Skin of body (tissue), 2 donors: Measurements from ENCODE around the gene GAS7. TPM values are rescaled to one million over a fixed set of nuclear protein-coding genes. Genes with fewer than 3 reads are reported as not detected.

ENCODE experiments used
- DNase-seq: peaks from one replicate; lab custom pipeline; 2025; lab: John Stamatoyannopoulos, UW
- total RNA-seq: library from RNA; depleted of rRNA; stranded (reverse); fragments of >200 nt; gene quantifications from one replicate; pipeline ENCODE4 v1.2.3, GENCODE V29; 2014

The GAS7 gene
- total RNA-seq, 1 donor from 2014 or later = 60.8 TPM

GRCh38 chr17:9986754-9987382 lies 211.5 kb downstream of the GAS7 start:
- no peak for DNase-seq

GRCh38 chr17:9985646-9986045 lies 212.8 kb downstream of the GAS7 start:
- no peak for DNase-seq

GRCh38 chr17:9984768-9985167 lies 213.6 kb downstream of the GAS7 start:
- DNase-seq = no peak

GRCh38 chr17:9982159-9982558 lies 216.2 kb downstream of the GAS7 start:
- no peak for DNase-seq

- no peak for DNase-seq
Measured at GRCh38 chr17:9981344-9981915, 217.0 kb downstream of the GAS7 start.

GRCh38 chr17:9979463-9979995 lies 218.9 kb downstream of the GAS7 start:
- DNase-seq = no peak

GRCh38 chr17:9977180-9977575 lies 221.2 kb downstream of the GAS7 start:
- DNase-seq = no peak

- DNase-seq = no peak
Measured at GRCh38 chr17:9976283-9977179, 221.9 kb downstream of the GAS7 start.

GRCh38 chr17:9974448-9975381 lies 223.7 kb downstream of the GAS7 start:
- no peak for DNase-seq

GRCh38 chr17:9973669-9974447 lies 224.5 kb downstream of the GAS7 start:
- no peak for DNase-seq

- peak; percentile 63 for DNase-seq
Measured at GRCh38 chr17:9971991-9972390, 226.4 kb downstream of the GAS7 start.

GRCh38 chr17:9969301-9969935 lies 229.0 kb downstream of the GAS7 start:
- DNase-seq = no peak

GRCh38 chr17:9968881-9969280 lies 229.5 kb downstream of the GAS7 start:
- no peak for DNase-seq

GRCh38 chr17:9968008-9968407 lies 230.4 kb downstream of the GAS7 start:
- no peak for DNase-seq

GRCh38 chr17:9959377-9959981 lies 238.9 kb downstream of the GAS7 start:
- peak; percentile 31 for DNase-seq

GRCh38 chr17:9958586-9959281 lies 239.7 kb downstream of the GAS7 start:
- DNase-seq = no peak

- no peak for DNase-seq
Measured at GRCh38 chr17:9957244-9957643, 241.2 kb downstream of the GAS7 start.

- no peak for DNase-seq
Measured at GRCh38 chr17:9956474-9957131, 241.8 kb downstream of the GAS7 start.
